Smooth muscle cell (in vitro differentiated cells): ENCODE results near the gene CLEC2A. TPM values are rescaled to one million over a fixed set of nuclear protein-coding genes. Genes with fewer than 3 reads are reported as not detected.

Source experiments
- DNase-seq: peaks from one replicate; lab custom pipeline; 2025; ENCODE audit not compliant: unreplicated experiment; lab: John Stamatoyannopoulos, UW
- H2AFZ ChIP-seq: fragments of 200-600 bp; sonication (generic); 2 replicates; pipeline ENCODE4 v1.6.0; 2016; ENCODE audit warnings: antibody characterized with exemption, low read depth, mild to moderate bottlenecking
- H3F3A ChIP-seq: fragments of 200-600 bp; sonication (generic); 2 replicates; pipeline ENCODE4 v1.6.0; 2017; ENCODE audit warnings: antibody characterized with exemption, low read depth
- H3K27ac ChIP-seq: fragments of 200-600 bp; sonication (generic); 2 replicates; pipeline ENCODE4 v1.5.1; 2016; ENCODE audit warnings: low read depth, mild to moderate bottlenecking
- H3K27me3 ChIP-seq: fragments of 200-600 bp; sonication (generic); 2 replicates; pipeline ENCODE4 v1.6.1; 2016; ENCODE audit warnings: low read depth, mild to moderate bottlenecking
- H3K36me3 ChIP-seq: fragments of 200-600 bp; sonication (generic); 2 replicates; pipeline ENCODE4 v1.5.1; 2016; ENCODE audit warnings: low read depth
- H3K4me1 ChIP-seq: fragments of 200-600 bp; sonication (generic); 2 replicates; pipeline ENCODE4 v1.5.1; 2016; ENCODE audit warnings: low read depth
- H3K4me2 ChIP-seq: fragments of 200-600 bp; sonication (generic); 2 replicates; pipeline ENCODE4 v1.6.0; 2016; ENCODE audit warnings: mild to moderate bottlenecking
- H3K4me3 ChIP-seq: fragments of 200-600 bp; sonication (generic); 2 replicates; pipeline ENCODE4 v1.5.1; 2016; ENCODE audit warnings: mild to moderate bottlenecking
- H3K79me2 ChIP-seq: fragments of 200-600 bp; sonication (generic); 2 replicates; pipeline ENCODE4 v1.6.0; 2016; ENCODE audit warnings: low read depth, mild to moderate bottlenecking
- H3K9ac ChIP-seq: fragments of 200-600 bp; sonication (generic); 2 replicates; pipeline ENCODE4 v1.6.0; 2016; ENCODE audit warnings: low read depth
- H3K9me3 ChIP-seq: fragments of 200-600 bp; sonication (generic); replicated peaks from 2 replicates; pipeline ENCODE4 v1.5.1; 2016; ENCODE audit warnings: low read depth
- H4K20me1 ChIP-seq: fragments of 200-600 bp; sonication (generic); 2 replicates; pipeline ENCODE4 v1.6.0; 2016; ENCODE audit warnings: low read depth
- CTCF ChIP-seq: fragments of 200-600 bp; sonication (generic); IDR thresholded peaks from 2 replicates; pipeline ENCODE4 v1.5.1; 2017; ENCODE audit warnings: borderline replicate concordance, mild to moderate bottlenecking, antibody characterized with exemption; ENCODE audit not compliant: insufficient read depth, poor library complexity, severe bottlenecking
- WGBS: methylation state at CpG from one replicate; pipeline ENCODE4 v1.1.7; 2016; ENCODE audit warnings: low lambda C conversion rate; 5-methylcytosine and 5-hydroxymethylcytosine counted together
- polyA plus RNA-seq: library from polyadenylated mRNA; unstranded; fragments of >200 nt; fragmentation: Nextera tagmentation; extraction: Ambion mirVana; gene quantifications from 2 replicates; pipeline ENCODE4 v1.2.1, GENCODE V29; 2016
- total RNA-seq: library from RNA; depleted of rRNA; stranded (reverse); fragments of >200 nt; gene quantifications from 2 replicates; pipeline ENCODE4 v1.2.3, GENCODE V29; 2014

CLEC2A gene
- total and polyA plus RNA-seq, 2 experiments from 2014 or later: 0.67 TPM; not detected in 1

- peak; percentile 43 for TF ChIP-seq CTCF
- Histone ChIP-seq H3K36me3 (no peaks in the 10 kb centered on the region), H3K9ac (no peak overlapping the region), H2AFZ (peak overlapping the region; percentile 50), H3K4me1 (no peaks in the 10 kb centered on the region), H3K9me3 (no peaks in the 10 kb centered on the region), H3K27me3 (no peaks in the 10 kb centered on the region), H3K79me2 (no peaks in the 10 kb centered on the region), H3K4me3 (no peak overlapping the region), H4K20me1 (no peaks in the 10 kb centered on the region), H3K4me2 (no peak overlapping the region), H3K27ac (no peak overlapping the region), H3F3A (no peaks in the 10 kb centered on the region)
- no peak for DNase-seq
- 20% methylated on average over 2 of the region's 2 CpGs for WGBS
Observed at GRCh38 chr12:9940375-9940774, 8.2 kb upstream of the CLEC2A start.

DNA sequence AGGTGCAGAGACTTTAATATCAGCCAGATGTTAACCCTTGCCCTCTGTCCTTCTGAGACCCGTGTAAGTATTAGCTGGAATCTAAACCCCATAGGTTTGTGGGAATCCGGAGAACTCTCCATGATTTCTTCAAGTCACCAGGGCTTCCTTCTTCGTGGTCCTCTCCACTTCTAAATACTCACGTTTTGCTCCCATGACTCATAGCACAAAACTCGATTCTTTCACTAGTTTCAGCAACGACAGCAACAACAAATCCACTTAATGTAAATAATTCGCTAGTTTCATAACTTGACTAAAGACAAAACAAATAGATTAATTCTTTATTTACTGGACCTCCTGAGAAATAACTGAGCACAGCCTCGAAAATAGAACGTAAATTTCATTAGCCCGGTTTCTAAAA is 4.4 kb upstream of the CLEC2A start:
- Histone ChIP-seq H3K4me1 (no peaks in the 10 kb centered on the region), H3K4me2 (no peak overlapping the region), H3K27me3 (no peaks in the 10 kb centered on the region), H3K4me3 (no peak overlapping the region), H3K9me3 (no peaks in the 10 kb centered on the region), H3K27ac (no peak overlapping the region), H2AFZ (peak overlapping the region; percentile 5), H3F3A (no peaks in the 10 kb centered on the region), H3K36me3 (no peaks in the 10 kb centered on the region), H3K79me2 (no peaks in the 10 kb centered on the region), H4K20me1 (no peaks in the 10 kb centered on the region), H3K9ac (no peak overlapping the region)
- DNase-seq: no peak
- no peak for TF ChIP-seq CTCF
- 77% methylated on average over 10 of the region's 10 CpGs for WGBS

- Histone ChIP-seq H3K79me2 (no peaks in the 10 kb centered on the region), H3K4me2 (no peak overlapping the region), H3K27ac (no peak overlapping the region), H2AFZ (no peak overlapping the region), H3K4me3 (no peak overlapping the region), H3K9ac (no peak overlapping the region), H4K20me1 (no peaks in the 10 kb centered on the region), H3K4me1 (no peaks in the 10 kb centered on the region), H3F3A (no peaks in the 10 kb centered on the region), H3K27me3 (no peaks in the 10 kb centered on the region), H3K36me3 (no peaks in the 10 kb centered on the region), H3K9me3 (no peaks in the 10 kb centered on the region)
- TF ChIP-seq CTCF: no peak
- 90% methylated on average over 2 of the region's 2 CpGs for WGBS
- DNase-seq: no peak
Observed at GRCh38 chr12:9935026-9935425, 2.9 kb upstream of the CLEC2A start.

- H4K20me1 ChIP-seq: no peaks in the 10 kb centered on the region
- H3F3A ChIP-seq: no peaks in the 10 kb centered on the region
- DNase-seq: no peak
- H3K4me1 ChIP-seq: no peaks in the 10 kb centered on the region
- no peaks in the 10 kb centered on the region for H3K36me3 ChIP-seq
- no peaks in the 10 kb centered on the region for H3K27me3 ChIP-seq
- WGBS: 62% methylated on average over 2 of the region's 2 CpGs
- no peaks in the 10 kb centered on the region for H3K9me3 ChIP-seq
- no peaks in the 10 kb centered on the region for H3K79me2 ChIP-seq
- no peak overlapping the region for H2AFZ ChIP-seq
- H3K4me2 ChIP-seq: no peak overlapping the region
- no peak overlapping the region for H3K9ac ChIP-seq
- no peak for TF ChIP-seq CTCF
- H3K27ac ChIP-seq: no peak overlapping the region
- no peak overlapping the region for H3K4me3 ChIP-seq
Observed at GRCh38 chr12:9933958-9934357, 1.8 kb upstream of the CLEC2A start.
